ENCODE data around the gene TNFRSF14. TPM values are rescaled to one million over a fixed set of nuclear protein-coding genes. Genes with fewer than 3 reads are reported as not detected.

Gene TNFRSF14
- total and polyA plus RNA-seq, 2 of the 13 experiments (the other 11 are each of a cell fraction or from before 2014, with no cell fraction given), result 11.9 to 49.9 TPM

DNA sequence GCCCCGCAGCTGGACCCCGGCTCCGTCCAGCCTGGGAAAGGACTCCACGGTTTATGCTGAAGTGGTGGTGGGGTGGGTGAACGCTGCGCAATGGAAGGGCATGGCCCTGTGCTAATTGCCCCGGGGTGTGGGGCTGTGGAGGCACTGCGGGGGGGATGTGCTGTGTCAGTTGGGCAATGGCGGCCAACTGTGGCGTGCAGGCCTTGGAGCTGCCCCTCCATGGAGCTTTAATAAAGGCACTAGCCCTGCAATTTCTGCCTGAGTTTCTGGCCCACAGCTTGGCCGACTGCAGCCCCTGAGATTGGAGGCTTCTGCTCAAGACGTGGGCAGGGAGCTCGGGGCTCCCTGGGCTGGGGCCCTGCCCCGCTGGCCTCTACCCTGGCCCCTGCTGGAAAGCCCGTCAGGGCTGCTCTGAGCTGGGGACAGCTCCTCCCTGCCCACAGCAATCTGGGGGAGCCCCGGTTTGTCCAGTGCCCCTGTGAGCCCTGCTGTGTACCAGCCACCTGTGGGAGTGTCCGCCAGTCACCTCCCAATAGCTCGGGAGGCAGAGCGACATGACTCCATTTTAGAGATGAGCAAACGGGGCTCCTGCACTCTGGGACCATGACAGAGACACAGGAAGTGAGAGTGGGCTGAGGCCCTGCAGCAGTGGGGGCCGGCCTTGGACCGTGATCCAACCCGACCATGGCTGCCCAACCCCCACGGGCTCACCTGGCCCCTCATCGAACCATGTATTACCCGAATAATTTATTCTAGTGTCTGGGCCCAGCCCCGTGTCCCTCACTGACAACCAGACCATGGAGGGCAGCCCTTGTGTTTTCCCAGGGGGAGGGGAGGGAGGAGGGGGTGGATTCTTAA is 8.7 kb upstream of the TNFRSF14 start (continued):
- TF ChIP-seq, protein P1, sequence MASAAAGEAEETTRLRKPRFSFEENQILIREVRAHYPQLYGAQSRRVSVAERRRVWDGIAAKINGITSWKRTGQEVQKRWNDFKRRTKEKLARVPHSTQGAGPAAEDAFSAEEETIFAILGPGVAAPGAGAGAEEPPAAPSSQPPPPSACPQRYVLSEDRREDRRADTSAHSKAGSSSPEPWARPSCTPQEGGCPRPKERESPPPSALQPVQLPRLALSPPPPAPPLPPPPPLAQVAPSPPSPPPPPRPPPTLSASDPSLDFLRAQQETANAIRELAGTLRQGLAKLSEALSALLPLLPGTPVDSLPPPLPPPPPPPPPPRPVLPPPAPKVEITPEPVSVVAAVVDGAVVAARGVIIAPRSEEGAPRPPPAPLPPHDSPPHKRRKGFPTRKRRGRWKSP (CRISPR knock-in tag; IDR thresholded peaks at IDR 0.05), result 0 out of 2 replicates have a peak, but pooled peaks have one; percentile 47
- no peak for TF ChIP-seq ZNF776 (CRISPR knock-in tag; IDR thresholded peaks at IDR 0.05)
- TF ChIP-seq, protein P2, sequence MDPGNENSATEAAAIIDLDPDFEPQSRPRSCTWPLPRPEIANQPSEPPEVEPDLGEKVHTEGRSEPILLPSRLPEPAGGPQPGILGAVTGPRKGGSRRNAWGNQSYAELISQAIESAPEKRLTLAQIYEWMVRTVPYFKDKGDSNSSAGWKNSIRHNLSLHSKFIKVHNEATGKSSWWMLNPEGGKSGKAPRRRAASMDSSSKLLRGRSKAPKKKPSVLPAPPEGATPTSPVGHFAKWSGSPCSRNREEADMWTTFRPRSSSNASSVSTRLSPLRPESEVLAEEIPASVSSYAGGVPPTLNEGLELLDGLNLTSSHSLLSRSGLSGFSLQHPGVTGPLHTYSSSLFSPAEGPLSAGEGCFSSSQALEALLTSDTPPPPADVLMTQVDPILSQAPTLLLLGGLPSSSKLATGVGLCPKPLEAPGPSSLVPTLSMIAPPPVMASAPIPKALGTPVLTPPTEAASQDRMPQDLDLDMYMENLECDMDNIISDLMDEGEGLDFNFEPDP (CRISPR knock-in tag; conservative IDR thresholded peaks at IDR 0.05), result no peak
- TF ChIP-seq, protein P3, sequence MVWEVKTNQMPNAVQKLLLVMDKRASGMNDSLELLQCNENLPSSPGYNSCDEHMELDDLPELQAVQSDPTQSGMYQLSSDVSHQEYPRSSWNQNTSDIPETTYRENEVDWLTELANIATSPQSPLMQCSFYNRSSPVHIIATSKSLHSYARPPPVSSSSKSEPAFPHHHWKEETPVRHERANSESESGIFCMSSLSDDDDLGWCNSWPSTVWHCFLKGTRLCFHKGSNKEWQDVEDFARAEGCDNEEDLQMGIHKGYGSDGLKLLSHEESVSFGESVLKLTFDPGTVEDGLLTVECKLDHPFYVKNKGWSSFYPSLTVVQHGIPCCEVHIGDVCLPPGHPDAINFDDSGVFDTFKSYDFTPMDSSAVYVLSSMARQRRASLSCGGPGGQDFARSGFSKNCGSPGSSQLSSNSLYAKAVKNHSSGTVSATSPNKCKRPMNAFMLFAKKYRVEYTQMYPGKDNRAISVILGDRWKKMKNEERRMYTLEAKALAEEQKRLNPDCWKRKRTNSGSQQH (CRISPR knock-in tag; IDR thresholded peaks at IDR 0.05; ENCODE audit: low read depth), result no peak
- 0 out of 2 replicates have a peak, but pooled peaks have one; percentile 4 for TF ChIP-seq ZNF546 (CRISPR knock-in tag; conservative IDR thresholded peaks at IDR 0.05)
- no peak for TF ChIP-seq ZNF816 (CRISPR knock-in tag; IDR thresholded peaks at IDR 0.05; ENCODE audit: borderline replicate concordance)
- 0 out of 2 replicates have a peak, but pooled peaks have one; percentile 17 for TF ChIP-seq AHR (CRISPR knock-in tag; IDR thresholded peaks at IDR 0.05)
- no peak for TF ChIP-seq ZBTB46 (CRISPR knock-in tag; IDR thresholded peaks at IDR 0.05; ENCODE audit: borderline replicate concordance)
- 0 out of 2 replicates have a peak, but pooled peaks have one; percentile 54 for TF ChIP-seq ZNF318 (CRISPR knock-in tag; IDR thresholded peaks at IDR 0.05)
- TF ChIP-seq ZNF75D (CRISPR knock-in tag; IDR thresholded peaks at IDR 0.05; ENCODE audit: borderline replicate concordance), result no peak
- peak; percentile 51 for TF ChIP-seq ZNF629 (CRISPR knock-in tag; conservative IDR thresholded peaks at IDR 0.05)
- no peak for TF ChIP-seq ZNF709 (CRISPR knock-in tag; IDR thresholded peaks at IDR 0.05)
- TF ChIP-seq ZZZ3 (CRISPR knock-in tag; IDR thresholded peaks at IDR 0.05; ENCODE audit: borderline replicate concordance), result 0 out of 2 replicates have a peak, but pooled peaks have one; percentile 36

Data from HepG2 (cell line).